ENCODE data around the gene CPED1.

DNA sequence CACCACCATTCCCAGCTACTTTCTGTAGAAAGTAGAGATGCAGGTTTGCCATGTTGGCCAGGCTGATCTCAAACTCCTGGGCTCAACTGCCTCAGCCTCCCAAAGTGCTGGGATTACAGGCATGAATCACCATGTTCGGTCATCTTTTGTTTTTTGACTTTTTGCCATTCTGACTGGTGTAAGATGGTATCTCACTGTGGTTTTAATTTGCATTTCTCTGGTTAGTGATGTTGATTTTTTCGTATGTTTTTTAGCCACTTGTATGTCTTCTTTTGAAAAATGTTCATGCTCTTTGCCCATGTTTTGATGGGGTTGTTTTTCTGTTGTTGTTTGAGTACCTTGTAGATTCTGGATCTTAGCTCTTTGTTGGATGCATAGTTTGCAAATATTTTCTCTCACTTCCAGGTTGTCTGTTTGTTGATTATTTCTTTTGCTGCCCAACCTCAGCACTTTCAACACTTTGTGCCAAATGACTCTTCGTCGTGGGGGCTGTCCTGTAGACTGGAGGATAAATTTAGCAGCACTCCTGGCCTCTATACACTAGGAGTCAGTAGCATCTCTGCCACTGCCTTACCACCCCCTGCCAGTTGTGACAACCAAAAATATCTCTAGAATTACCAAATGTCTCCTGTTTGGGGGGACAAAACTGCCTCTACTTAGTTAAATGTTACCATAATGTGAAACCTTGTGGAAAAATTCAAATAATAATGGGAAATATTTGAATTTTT lies 6.5 kb upstream of the CPED1 start:
- TF ChIP-seq, protein P1, sequence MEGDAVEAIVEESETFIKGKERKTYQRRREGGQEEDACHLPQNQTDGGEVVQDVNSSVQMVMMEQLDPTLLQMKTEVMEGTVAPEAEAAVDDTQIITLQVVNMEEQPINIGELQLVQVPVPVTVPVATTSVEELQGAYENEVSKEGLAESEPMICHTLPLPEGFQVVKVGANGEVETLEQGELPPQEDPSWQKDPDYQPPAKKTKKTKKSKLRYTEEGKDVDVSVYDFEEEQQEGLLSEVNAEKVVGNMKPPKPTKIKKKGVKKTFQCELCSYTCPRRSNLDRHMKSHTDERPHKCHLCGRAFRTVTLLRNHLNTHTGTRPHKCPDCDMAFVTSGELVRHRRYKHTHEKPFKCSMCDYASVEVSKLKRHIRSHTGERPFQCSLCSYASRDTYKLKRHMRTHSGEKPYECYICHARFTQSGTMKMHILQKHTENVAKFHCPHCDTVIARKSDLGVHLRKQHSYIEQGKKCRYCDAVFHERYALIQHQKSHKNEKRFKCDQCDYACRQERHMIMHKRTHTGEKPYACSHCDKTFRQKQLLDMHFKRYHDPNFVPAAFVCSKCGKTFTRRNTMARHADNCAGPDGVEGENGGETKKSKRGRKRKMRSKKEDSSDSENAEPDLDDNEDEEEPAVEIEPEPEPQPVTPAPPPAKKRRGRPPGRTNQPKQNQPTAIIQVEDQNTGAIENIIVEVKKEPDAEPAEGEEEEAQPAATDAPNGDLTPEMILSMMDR (IDR thresholded peaks at IDR 0.05) = no peak
- TF ChIP-seq POLR2A (IDR thresholded peaks at IDR 0.05) = no peak
